PC-3 (cell line): Measurements from ENCODE around the gene CELF2. TPM values are rescaled to one million over a fixed set of nuclear protein-coding genes. Genes with fewer than 3 reads are reported as not detected.

Experiments used
- ATAC-seq: fragments of 200-7000 bp; cut with Tn5 transposase; 2 replicates; pipeline ENCODE4 v1.9.1; 2020; ENCODE audit warnings: mild to moderate bottlenecking, moderate library complexity
- BruUV-seq: library from RNA; stranded (reverse); fragments of 400-500 nt; replicated peaks from 2 replicates; lab custom pipeline; 2021; lab: Mats Ljungman, UMichigan
- CTCF ChIA-PET: fragments of 300-600 bp; sonication (Branson Sonifier 250); formaldehyde crosslinking; loops from one replicate; lab custom pipeline; 2022; ENCODE audit warnings: antibody characterized with exemption; lab: Charles Lee
- POLR2A ChIA-PET: fragments of 300-600 bp; sonication (Branson Sonifier 250); formaldehyde crosslinking; loops from one replicate; lab custom pipeline; 2022; ENCODE audit warnings: antibody characterized with exemption; ENCODE audit not compliant: unreplicated experiment; lab: Charles Lee
- DNase-seq: peaks from one replicate; pipeline ENCODE4 v3.0.0-alpha.2; 2015
- H2AFZ ChIP-seq: fragments of 300-600 bp; sonication (generic); 2 replicates; pipeline ENCODE4 v1.6.0; 2016; ENCODE audit warnings: antibody characterized with exemption, low read length
- H3F3A ChIP-seq: fragments of 300-600 bp; sonication (generic); one replicate; pipeline ENCODE4 v1.6.0; 2017; ENCODE audit warnings: antibody characterized with exemption, low read length, control low read depth, mild to moderate bottlenecking; ENCODE audit not compliant: unreplicated experiment
- H3K27ac ChIP-seq: fragments of 300-600 bp; sonication (generic); 2 replicates; pipeline ENCODE4 v1.5.1; 2016; ENCODE audit warnings: mild to moderate bottlenecking, low read length
- H3K27me3 ChIP-seq: fragments of 300-600 bp; sonication (generic); 2 replicates; pipeline ENCODE4 v1.6.1; 2016; ENCODE audit warnings: low read length, mixed read lengths
- H3K36me3 ChIP-seq: fragments of 300-600 bp; sonication (generic); 2 replicates; pipeline ENCODE4 v1.6.1; 2016; ENCODE audit warnings: low read depth, mixed run types, low read length, mixed read lengths
- H3K4me1 ChIP-seq: fragments of 300-600 bp; sonication (generic); 2 replicates; pipeline ENCODE4 v1.5.1; 2016; ENCODE audit warnings: low read length; ENCODE audit not compliant: insufficient read depth
- H3K4me2 ChIP-seq: fragments of 300-600 bp; sonication (generic); 2 replicates; pipeline ENCODE4 v1.6.0; 2016; ENCODE audit warnings: low read length
- H3K4me3 ChIP-seq: fragments of 300-600 bp; sonication (generic); 2 replicates; pipeline ENCODE4 v1.5.1; 2016; ENCODE audit warnings: mild to moderate bottlenecking, low read length, mixed read lengths
- H3K79me2 ChIP-seq: fragments of 300-600 bp; sonication (generic); 2 replicates; pipeline ENCODE4 v1.6.1; 2017; ENCODE audit warnings: low read length, mixed read lengths
- H3K9ac ChIP-seq: fragments of 300-600 bp; sonication (generic); 2 replicates; pipeline ENCODE4 v1.6.0; 2016; ENCODE audit warnings: mild to moderate bottlenecking, low read length
- H3K9me2 ChIP-seq: fragments of 300-600 bp; sonication (generic); replicated peaks from 2 replicates; pipeline ENCODE4 v1.6.1; 2016; ENCODE audit warnings: mixed run types, low read length, mixed read lengths
- H3K9me3 ChIP-seq: fragments of 300-600 bp; sonication (generic); 2 replicates; pipeline ENCODE4 v1.6.1; 2016; ENCODE audit warnings: low read length, mixed read lengths
- H4K20me1 ChIP-seq: fragments of 300-600 bp; sonication (generic); 2 replicates; pipeline ENCODE4 v1.6.1; 2016; ENCODE audit warnings: low read length, mixed read lengths
- CTCF ChIP-seq: fragments of 300-600 bp; sonication (generic); conservative IDR thresholded peaks from 2 replicates; pipeline ENCODE4 v1.5.1; 2017; ENCODE audit warnings: antibody characterized with exemption, low read depth, mild to moderate bottlenecking, low read length
- EZH2 ChIP-seq: fragments of 300-600 bp; sonication (generic); IDR thresholded peaks from one replicate; pipeline ENCODE4 v1.6.1; 2017; ENCODE audit warnings: antibody characterized with exemption, mild to moderate bottlenecking, low read length; ENCODE audit not compliant: unreplicated experiment
- EZH2phosphoT487 ChIP-seq: fragments of 300-600 bp; sonication (generic); IDR thresholded peaks from 2 replicates; pipeline ENCODE4 v1.6.1; 2018; ENCODE audit warnings: mild to moderate bottlenecking, antibody characterized with exemption, low read length, borderline replicate concordance
- intact Hi-C: fragments of 100-400 bp; cut with micrococcal nuclease; formaldehyde crosslinking; loops from 2 replicates; pipeline ENCODE4 v1.9.0; 2023
- total RNA-seq: library from RNA; depleted of rRNA; stranded (reverse); fragments of >200 nt; gene quantifications from 2 replicates; pipeline ENCODE4 v1.2.3, GENCODE V29; 2014

CELF2 gene
- total RNA-seq, 1 experiment from 2014 or later = not detected

DNA sequence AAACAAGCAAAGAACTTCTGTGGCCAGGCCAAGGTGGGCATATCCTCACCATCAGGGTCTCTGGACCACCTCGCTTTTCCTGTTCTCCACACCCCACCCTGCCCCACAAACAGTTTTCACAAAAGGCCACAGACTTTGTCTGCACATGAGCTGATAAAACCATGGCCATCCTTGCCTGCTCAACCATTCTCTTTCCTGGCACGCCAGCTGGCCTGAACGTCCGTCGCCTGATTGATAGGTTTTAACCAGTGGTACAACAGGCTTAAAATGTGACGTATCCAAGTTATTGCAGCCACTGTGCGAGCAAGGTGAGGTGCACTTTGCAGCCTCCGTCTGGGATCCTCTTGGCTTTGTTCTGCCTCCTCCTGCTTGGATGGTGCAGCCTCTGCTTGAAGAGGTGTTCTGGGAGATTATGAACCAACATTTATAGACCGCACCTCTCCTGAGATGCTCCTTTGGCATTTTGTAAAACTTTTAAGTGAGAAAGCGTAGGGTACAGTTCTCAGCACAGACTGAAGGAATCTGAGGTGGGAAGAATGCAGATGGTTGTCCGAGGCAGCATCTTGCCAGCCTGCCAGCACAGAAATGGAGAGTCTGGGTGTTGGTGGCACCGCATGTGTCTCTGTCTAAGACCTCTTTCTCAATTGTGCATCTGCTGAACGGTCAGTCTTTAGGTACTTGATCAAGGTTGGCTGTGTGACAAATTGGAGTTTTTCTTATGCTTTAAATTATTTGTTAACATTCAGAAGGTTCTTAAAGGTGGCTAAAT lies 288.3 kb downstream of the CELF2 start:
- ChIA-PET CTCF (no interaction called here), POLR2A (no interaction called here)
- no peaks in the 10 kb centered on the region for H3K4me1 ChIP-seq
- H3K9me3 ChIP-seq = no peaks in the 10 kb centered on the region
- intact Hi-C loops = no loop called here
- H3K4me3 ChIP-seq = no peak overlapping the region
- H3K27ac ChIP-seq = no peak overlapping the region
- H3K9ac ChIP-seq = no peak overlapping the region
- no peak for DNase-seq
- no peak for TF ChIP-seq EZH2phosphoT487
- no peak for TF ChIP-seq CTCF
- TF ChIP-seq EZH2 = no peak
- no peak overlapping the region for H3K4me2 ChIP-seq
- H3K27me3 ChIP-seq = peaks cover 45% of the 10 kb centered on the region
- H4K20me1 ChIP-seq = no peaks in the 10 kb centered on the region
- no peak for ATAC-seq
- no peaks in the 10 kb centered on the region for H3K9me2 ChIP-seq
- BruUV-seq = no TSS peak
- no peaks in the 10 kb centered on the region for H3K36me3 ChIP-seq
- H2AFZ ChIP-seq = no peak overlapping the region
- H3F3A ChIP-seq = no peaks in the 10 kb centered on the region
- H3K79me2 ChIP-seq = no peaks in the 10 kb centered on the region

DNA sequence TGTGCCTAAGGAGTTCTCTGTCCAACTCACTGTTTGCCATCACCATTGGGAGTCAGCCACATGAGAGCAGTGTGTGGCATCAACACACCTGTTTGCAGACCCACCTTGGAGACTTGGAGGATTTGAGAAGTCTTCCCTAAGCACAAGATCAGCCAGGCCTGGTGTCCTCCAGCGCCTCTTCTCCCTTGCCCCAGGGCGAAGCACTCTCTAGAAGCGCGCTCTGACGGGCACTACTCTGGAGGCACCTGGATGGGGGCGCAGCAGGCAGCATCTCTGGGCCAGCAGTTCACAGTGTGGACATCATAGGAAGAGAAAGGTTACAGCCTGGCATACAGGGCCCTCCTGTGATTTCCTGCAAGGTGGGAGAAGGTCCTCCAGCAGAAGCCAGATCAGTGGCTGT lies 289.3 kb downstream of the CELF2 start:
- H3K4me3 ChIP-seq = no peak overlapping the region
- ATAC-seq = no peak
- TF ChIP-seq EZH2 (no peak), EZH2phosphoT487 (no peak), CTCF (no peak)
- no peak overlapping the region for H3K4me2 ChIP-seq
- no peak overlapping the region for H2AFZ ChIP-seq
- ChIA-PET POLR2A (no interaction called here), CTCF (no interaction called here)
- H3K4me1 ChIP-seq = no peaks in the 10 kb centered on the region
- peaks cover 44% of the 10 kb centered on the region for H3K27me3 ChIP-seq
- H3K79me2 ChIP-seq = no peaks in the 10 kb centered on the region
- H3F3A ChIP-seq = no peaks in the 10 kb centered on the region
- no peak overlapping the region for H3K27ac ChIP-seq
- H3K9ac ChIP-seq = no peak overlapping the region
- no peaks in the 10 kb centered on the region for H3K9me3 ChIP-seq
- H3K36me3 ChIP-seq = no peaks in the 10 kb centered on the region
- no peak for DNase-seq
- intact Hi-C loops = no loop called here
- no TSS peak for BruUV-seq
- no peaks in the 10 kb centered on the region for H4K20me1 ChIP-seq
- no peaks in the 10 kb centered on the region for H3K9me2 ChIP-seq

GRCh38 chr10:11307937-11308336 lies 290.3 kb downstream of the CELF2 start:
- no peaks in the 10 kb centered on the region for H3K36me3 ChIP-seq
- TF ChIP-seq EZH2 (no peak), EZH2phosphoT487 (no peak)
- ATAC-seq (no peak), DNase-seq (no peak)
- no peak overlapping the region for H3K9ac ChIP-seq
- H3K9me2 ChIP-seq = no peaks in the 10 kb centered on the region
- no peaks in the 10 kb centered on the region for H4K20me1 ChIP-seq
- no peak overlapping the region for H3K4me2 ChIP-seq
- ChIA-PET CTCF (no interaction called here), POLR2A (no interaction called here)
- no peak overlapping the region for H3K4me3 ChIP-seq
- H3F3A ChIP-seq = no peaks in the 10 kb centered on the region
- H3K4me1 ChIP-seq = no peaks in the 10 kb centered on the region
- no peaks in the 10 kb centered on the region for H3K79me2 ChIP-seq
- no peaks in the 10 kb centered on the region for H3K9me3 ChIP-seq
- intact Hi-C loops = no loop called here
- no TSS peak for BruUV-seq
- H3K27me3 ChIP-seq = peaks cover 39% of the 10 kb centered on the region; the same call in 1 of the 2 replicates
- no peak overlapping the region for H3K27ac ChIP-seq
- H2AFZ ChIP-seq = no peak overlapping the region
